Activated CD8-positive, alpha-beta memory T cell treated with anti-CD3 and anti-CD28 coated beads, Interleukin-2, amount 10 ng/mL, durations not matched to agents 7 days and 5 days (primary cell): ENCODE measurements around the gene RALGAPA1. TPM values are rescaled to one million over a fixed set of nuclear protein-coding genes. Genes with fewer than 3 reads are reported as not detected.
"Not testable (repeated sequence)": the region's sequence is repeated elsewhere in the genome, so short reads cannot be mapped to it uniquely, and the experiment has no call there.

Experiments
- ATAC-seq: fragments of 150-1000 bp; cut with Tn5 transposase; one replicate; pipeline ENCODE4 v1.10.0; 2021; ENCODE audit warnings: moderate library complexity
- CTCF ChIA-PET: fragments of 350-600 bp; sonication (Branson Sonifier 250); formaldehyde crosslinking; loops from one replicate; lab custom pipeline; 2021; ENCODE audit warnings: antibody characterized with exemption; lab: Charles Lee
- DNase-seq: peaks from one replicate; pipeline ENCODE4 v3.0.0-alpha.2; 2020
- H3K27ac Mint-ChIP-seq: one replicate; pipeline ENCODE4 v1.8.0; 2021; ENCODE audit warnings: mild to moderate bottlenecking, mixed read lengths
- H3K27me3 Mint-ChIP-seq: one replicate; pipeline ENCODE4 v1.8.0; 2021; ENCODE audit warnings: mixed read lengths
- H3K36me3 Mint-ChIP-seq: one replicate; pipeline ENCODE4 v1.8.0; 2021; ENCODE audit warnings: mild to moderate bottlenecking, mixed read lengths
- H3K4me1 Mint-ChIP-seq: one replicate; pipeline ENCODE4 v1.8.0; 2021; ENCODE audit warnings: mixed read lengths
- H3K4me3 Mint-ChIP-seq: one replicate; pipeline ENCODE4 v1.8.0; 2021; ENCODE audit warnings: mild to moderate bottlenecking, moderate library complexity, mixed read lengths
- H3K9me3 Mint-ChIP-seq: one replicate; pipeline ENCODE4 v1.8.0; 2022; ENCODE audit warnings: low read depth, mixed read lengths
- total RNA-seq, 2 experiments: library from RNA; stranded (reverse); gene quantifications; one replicate each; pipeline ENCODE4 v1.2.3, GENCODE V29; 2021

Gene RALGAPA1
- total RNA-seq, 2 experiments from 2014 or later: 29.3 to 34.8 TPM

DNA sequence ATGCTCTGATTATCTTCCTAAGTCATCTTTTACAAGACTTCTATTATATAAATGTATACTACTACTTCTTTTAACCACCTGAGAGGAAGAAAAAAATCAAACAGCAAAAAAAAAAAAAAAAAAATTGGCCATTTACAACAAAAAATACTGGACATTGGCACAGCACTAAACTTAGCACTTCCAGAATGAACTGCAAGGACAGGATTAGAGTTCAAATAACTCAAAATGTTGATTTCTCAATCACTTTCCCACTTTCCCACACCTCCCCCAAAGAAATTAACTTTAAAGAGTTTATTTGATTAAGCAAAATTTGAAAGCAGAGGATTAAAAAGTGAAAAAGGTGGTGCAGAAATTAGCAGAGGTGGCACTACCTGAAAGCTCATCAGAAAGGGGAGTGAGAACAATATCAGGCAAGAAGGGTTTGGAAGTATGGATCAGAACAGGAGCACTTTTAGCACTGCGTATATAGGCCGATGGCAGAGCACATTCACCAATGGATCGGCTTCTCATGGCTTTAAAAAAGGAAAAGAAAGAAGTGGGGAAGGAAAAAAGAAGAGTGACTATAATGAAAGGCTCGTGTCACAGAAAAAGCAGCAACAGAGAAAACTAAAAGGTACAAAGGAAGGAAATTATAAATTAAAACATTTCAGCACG, 109.2 kb downstream of the RALGAPA1 start:
- Mint-ChIP-seq H3K27ac (no peak overlapping the region), H3K4me3 (no peak overlapping the region), H3K36me3 (no peaks in the 10 kb centered on the region), H3K27me3 (no peaks in the 10 kb centered on the region), H3K4me1 (peaks cover 8% of the 10 kb centered on the region), H3K9me3 (no peaks in the 10 kb centered on the region)
- ATAC-seq (no peak), DNase-seq (no peak)
- CTCF ChIA-PET: interaction anchor here (1.7 kb wide), 1 partner anchor 11 kb away, joined by 5 read pairs; no protein-coding TSS in a partner anchor

DNA sequence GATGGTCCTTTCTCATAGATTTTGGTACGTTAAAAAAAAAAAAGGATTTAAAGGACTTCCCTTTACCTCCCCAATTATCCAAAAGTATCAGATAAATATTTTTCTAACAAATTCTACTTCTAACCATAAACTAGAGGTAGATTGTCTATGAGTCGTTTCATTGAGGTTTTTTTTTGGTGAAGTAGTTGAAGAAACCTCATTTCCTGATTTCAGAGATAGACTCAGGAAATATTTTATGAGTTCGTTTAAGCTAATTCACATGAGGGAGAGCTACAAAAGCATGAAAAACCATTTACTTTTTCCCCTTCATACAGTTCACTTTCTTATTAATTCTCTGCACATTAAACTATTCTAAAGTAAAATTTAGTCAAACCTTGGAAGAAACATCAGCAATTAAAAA, 112.5 kb downstream of the RALGAPA1 start:
- H3K4me1 Mint-ChIP-seq: peaks cover 8% of the 10 kb centered on the region
- H3K4me3 Mint-ChIP-seq: no peak overlapping the region
- CTCF ChIA-PET: no interaction called here
- no peaks in the 10 kb centered on the region for H3K36me3 Mint-ChIP-seq
- no peak for DNase-seq
- no peak overlapping the region for H3K27ac Mint-ChIP-seq
- no peak for ATAC-seq
- no peaks in the 10 kb centered on the region for H3K9me3 Mint-ChIP-seq
- H3K27me3 Mint-ChIP-seq: no peaks in the 10 kb centered on the region

DNA sequence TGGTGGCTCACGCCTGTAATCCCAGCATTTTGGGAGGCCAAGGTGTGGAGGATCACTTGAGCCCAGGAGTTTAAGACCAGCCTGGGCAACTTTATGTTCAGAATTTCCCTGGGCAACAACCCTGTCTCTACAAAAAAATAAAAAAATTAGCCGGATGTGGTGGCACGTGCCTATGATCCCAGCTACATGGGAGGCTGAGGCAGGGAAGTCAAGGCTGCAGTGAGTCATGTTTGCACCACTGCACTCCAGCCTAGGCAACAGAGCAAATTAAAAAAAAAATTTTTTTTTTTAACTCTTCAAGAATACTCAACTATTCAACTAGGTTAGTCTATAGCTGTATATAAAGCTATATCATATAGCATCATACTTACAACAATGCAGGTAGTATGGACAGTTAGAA, 113.0 kb downstream of the RALGAPA1 start:
- Mint-ChIP-seq H3K4me3 (no peak overlapping the region), H3K27me3 (no peaks in the 10 kb centered on the region), H3K4me1 (peaks cover 8% of the 10 kb centered on the region), H3K9me3 (no peaks in the 10 kb centered on the region), H3K27ac (no peak overlapping the region), H3K36me3 (no peaks in the 10 kb centered on the region)
- CTCF ChIA-PET: no interaction called here
- no peak for ATAC-seq
- DNase-seq: no peak

DNA sequence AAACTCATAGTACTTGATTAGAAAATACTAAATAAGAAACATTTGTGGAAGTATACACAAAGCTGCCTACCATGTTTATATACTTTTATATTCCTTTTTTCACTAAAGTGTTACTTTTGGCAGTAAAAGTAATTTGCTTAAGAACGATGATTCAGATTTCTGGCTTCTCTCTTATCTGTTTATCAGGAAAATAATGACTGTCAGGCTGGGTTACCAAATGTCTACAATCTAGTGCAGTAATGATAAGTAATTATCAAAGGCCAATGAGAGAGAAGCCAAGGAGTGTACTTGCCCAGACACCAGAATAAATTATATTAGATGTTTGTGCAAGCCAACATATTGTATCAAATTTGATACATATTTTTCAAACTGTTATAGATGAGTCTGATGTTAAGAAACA, 113.4 kb downstream of the RALGAPA1 start:
- Mint-ChIP-seq H3K9me3 (no peaks in the 10 kb centered on the region), H3K27ac (no peak overlapping the region), H3K4me1 (peaks cover 8% of the 10 kb centered on the region), H3K27me3 (no peaks in the 10 kb centered on the region), H3K36me3 (no peaks in the 10 kb centered on the region), H3K4me3 (no peak overlapping the region)
- CTCF ChIA-PET: no interaction called here
- DNase-seq: no peak
- ATAC-seq: no peak

DNA sequence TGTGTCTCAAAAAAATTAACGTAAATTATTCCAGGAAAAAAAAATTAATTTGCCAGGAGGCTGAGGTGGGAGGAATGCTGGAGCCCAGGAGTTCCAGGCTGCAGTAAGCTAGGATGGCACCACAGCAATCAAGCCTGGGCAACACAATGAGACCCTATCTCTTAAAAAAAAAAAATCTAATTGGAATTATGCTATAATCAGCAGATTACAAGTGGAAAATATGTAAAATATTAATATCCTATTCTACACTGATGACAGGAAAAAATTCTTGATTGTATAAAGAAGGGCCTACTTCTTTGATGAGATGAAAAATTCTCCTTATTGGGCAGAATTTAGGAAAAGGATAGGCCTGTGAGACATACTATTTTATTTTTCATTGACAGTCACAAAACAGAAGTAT, 114.0 kb downstream of the RALGAPA1 start:
- H3K27me3 Mint-ChIP-seq: no peaks in the 10 kb centered on the region
- peaks cover 8% of the 10 kb centered on the region for H3K4me1 Mint-ChIP-seq
- ATAC-seq: no peak
- H3K4me3 Mint-ChIP-seq: no peak overlapping the region
- CTCF ChIA-PET: no interaction called here
- H3K36me3 Mint-ChIP-seq: no peaks in the 10 kb centered on the region
- DNase-seq: no peak
- no peak overlapping the region for H3K27ac Mint-ChIP-seq
- no peaks in the 10 kb centered on the region for H3K9me3 Mint-ChIP-seq

DNA sequence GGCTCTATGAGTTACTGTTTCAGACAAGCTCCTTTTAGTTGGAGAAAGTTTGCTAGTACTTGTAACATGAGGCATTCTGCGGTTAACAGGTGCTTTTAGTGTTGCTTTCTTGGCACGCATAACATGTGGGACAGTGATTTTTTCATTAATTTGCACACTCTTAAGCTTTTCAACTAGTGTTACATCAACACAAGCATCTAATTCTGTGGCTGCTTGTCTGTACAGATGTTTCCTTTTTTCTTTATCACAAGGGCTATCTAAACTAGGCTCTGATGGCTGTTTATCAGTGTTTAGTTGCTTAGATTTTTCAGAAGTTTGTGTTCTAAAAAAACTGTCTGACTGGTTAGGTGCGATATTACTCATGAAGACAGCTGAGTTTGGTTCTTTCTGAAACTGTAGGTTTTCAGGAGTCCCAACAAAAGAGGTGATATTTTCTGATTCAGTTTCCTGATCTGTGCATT, 120.1 kb downstream of the RALGAPA1 start:
- ATAC-seq (peak; percentile 58), DNase-seq (no peak)
- CTCF ChIA-PET: interaction anchor here (0.8 to 6.2 kb wide), 5 partner anchors 11 to 284 kb away, joined by 3 to 23 read pairs (median 5); partner anchors contain the start of gene NFKBIA
- no peaks in the 10 kb centered on the region for H3K27me3 Mint-ChIP-seq
- H3K27ac Mint-ChIP-seq: peak overlapping the region; percentile 31
- H3K4me3 Mint-ChIP-seq: no peak overlapping the region
- peaks cover 19% of the 10 kb centered on the region for H3K4me1 Mint-ChIP-seq
- H3K36me3 Mint-ChIP-seq: peaks cover 1% of the 10 kb centered on the region
- H3K9me3 Mint-ChIP-seq: no peaks in the 10 kb centered on the region

DNA sequence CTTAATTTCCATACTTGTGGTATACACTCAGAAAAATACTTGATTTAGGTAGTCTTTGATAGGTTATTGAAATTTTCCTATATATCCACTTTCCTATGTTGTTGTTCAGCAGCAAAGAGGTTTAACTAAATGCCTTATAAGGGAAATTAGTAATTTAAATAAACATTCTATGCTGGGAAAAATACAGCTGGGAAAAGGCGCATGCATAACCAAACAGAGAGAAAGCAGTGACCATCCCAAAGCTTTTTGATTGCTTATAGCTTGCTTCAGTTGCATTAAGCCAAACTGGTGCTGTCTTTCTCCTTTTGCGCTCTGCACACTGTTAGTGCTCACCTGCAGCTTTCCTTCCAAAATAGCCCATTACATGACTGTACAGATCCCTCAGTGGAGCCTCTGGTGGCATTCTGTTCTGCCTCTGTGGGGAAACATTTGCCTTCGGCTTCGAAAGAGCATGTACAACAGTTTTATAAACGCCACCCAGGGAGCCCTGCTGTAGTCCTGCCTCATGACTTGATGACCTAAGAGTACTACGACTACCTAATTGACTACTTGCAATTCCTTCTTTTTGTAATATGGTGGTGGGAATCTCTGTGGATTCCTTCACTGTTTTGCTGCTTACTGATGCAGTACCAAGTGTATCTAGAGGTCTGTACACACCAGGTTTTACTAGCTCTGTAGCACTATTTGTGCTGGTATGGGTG, 120.8 kb downstream of the RALGAPA1 start:
- Mint-ChIP-seq H3K4me1 (peaks cover 22% of the 10 kb centered on the region), H3K27me3 (no peaks in the 10 kb centered on the region), H3K4me3 (no peak overlapping the region), H3K9me3 (no peaks in the 10 kb centered on the region), H3K27ac (peak overlapping the region; percentile 24), H3K36me3 (peaks cover 1% of the 10 kb centered on the region)
- CTCF ChIA-PET: interaction anchor here (1.4 to 6.2 kb wide), 4 partner anchors 11 to 266 kb away, joined by 3 to 23 read pairs (median 8); no protein-coding TSS in a partner anchor
- DNase-seq: no peak
- peak; percentile 27 for ATAC-seq

DNA sequence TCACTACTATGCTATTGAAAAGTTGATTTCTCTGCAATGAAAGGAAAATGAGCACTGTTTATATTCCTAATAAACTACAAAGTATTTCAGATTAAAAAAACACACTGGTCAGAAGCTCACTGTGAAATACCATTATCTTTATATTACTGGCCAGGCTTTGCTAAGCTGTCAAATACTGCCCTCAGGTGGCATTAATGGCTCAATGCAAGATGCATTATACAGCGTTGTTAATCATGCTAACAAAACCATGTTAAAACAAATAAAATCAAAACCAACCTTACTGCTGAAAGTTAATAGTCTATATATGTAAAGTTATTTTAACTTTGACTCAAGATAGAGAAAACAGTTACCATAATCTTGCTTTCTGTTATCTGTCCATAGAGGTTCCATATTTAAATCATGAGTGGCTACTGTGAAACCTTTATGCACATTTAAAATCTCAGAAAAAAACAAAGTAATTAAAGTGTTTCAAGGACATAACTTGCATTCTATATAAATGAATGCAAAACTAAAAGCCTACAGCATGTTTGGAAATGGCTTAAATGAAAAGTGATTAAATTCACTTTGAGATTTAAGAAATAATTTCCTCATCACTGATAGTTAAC, 121.7 kb downstream of the RALGAPA1 start:
- ATAC-seq (no peak), DNase-seq (peak; percentile 58)
- CTCF ChIA-PET: interaction anchor here (0.6 to 6.2 kb wide), 5 partner anchors 249 to 286 kb away, joined by 3 to 23 read pairs (median 10); no protein-coding TSS in a partner anchor
- Mint-ChIP-seq H3K4me1 (peaks cover 22% of the 10 kb centered on the region), H3K27me3 (no peaks in the 10 kb centered on the region), H3K36me3 (peaks cover 2% of the 10 kb centered on the region), H3K4me3 (no peak overlapping the region), H3K27ac (no peak overlapping the region), H3K9me3 (no peaks in the 10 kb centered on the region)

DNA sequence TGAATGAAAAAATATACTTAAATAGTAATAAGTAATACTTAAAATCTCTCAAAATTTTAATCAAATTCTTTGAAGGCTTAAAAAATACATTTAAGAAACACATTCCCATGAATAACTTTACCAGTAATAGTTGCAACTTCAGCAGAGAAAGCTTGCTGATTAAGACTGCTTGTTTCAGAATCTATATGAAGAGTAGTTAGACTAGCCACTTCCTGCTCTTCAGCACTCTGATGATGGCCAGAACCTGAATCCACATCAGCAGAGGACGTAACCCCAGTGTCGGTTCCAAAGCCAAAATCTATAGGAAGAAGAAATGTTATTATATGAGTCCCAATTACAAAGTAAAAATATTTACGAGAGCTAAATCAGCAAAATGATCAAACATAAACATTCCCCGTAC, 125.4 kb downstream of the RALGAPA1 start:
- not testable (repeated sequence) for DNase-seq, H3K27me3 Mint-ChIP-seq, H3K9me3 Mint-ChIP-seq, H3K36me3 Mint-ChIP-seq, ATAC-seq, H3K27ac Mint-ChIP-seq, H3K4me3 Mint-ChIP-seq, H3K4me1 Mint-ChIP-seq
- CTCF ChIA-PET: interaction anchor here (0.7 to 6.2 kb wide), 3 partner anchors 131 to 262 kb away, joined by 3 to 23 read pairs (median 3); no protein-coding TSS in a partner anchor

DNA sequence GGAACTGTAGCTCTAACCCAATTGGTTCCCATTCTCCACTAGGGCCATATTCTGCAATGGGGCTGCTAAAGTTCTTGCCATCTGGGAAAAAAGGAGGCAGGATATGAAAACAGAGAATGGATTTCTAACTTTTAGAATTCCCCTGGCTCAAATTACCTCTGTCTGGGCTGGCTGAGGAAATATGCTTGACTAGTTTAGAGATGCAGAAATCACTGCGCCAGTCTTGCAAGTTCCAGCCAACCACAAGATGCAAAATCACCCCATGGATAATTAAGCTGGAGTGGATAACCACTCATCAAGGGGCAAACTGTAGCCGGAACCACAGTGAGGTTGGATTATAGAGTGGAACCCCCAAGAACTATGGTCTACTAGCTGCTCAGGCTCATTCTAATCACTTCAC, 126.3 kb downstream of the RALGAPA1 start:
- no peak overlapping the region for H3K27ac Mint-ChIP-seq
- ATAC-seq (no peak), DNase-seq (no peak)
- no peaks in the 10 kb centered on the region for H3K27me3 Mint-ChIP-seq
- peaks cover 3% of the 10 kb centered on the region for H3K4me1 Mint-ChIP-seq
- no peak overlapping the region for H3K4me3 Mint-ChIP-seq
- H3K9me3 Mint-ChIP-seq: no peaks in the 10 kb centered on the region
- CTCF ChIA-PET: interaction anchor here (0.7 kb wide), 1 partner anchor 132 kb away, joined by 3 read pairs; no protein-coding TSS in a partner anchor
- peaks cover 6% of the 10 kb centered on the region for H3K36me3 Mint-ChIP-seq

DNA sequence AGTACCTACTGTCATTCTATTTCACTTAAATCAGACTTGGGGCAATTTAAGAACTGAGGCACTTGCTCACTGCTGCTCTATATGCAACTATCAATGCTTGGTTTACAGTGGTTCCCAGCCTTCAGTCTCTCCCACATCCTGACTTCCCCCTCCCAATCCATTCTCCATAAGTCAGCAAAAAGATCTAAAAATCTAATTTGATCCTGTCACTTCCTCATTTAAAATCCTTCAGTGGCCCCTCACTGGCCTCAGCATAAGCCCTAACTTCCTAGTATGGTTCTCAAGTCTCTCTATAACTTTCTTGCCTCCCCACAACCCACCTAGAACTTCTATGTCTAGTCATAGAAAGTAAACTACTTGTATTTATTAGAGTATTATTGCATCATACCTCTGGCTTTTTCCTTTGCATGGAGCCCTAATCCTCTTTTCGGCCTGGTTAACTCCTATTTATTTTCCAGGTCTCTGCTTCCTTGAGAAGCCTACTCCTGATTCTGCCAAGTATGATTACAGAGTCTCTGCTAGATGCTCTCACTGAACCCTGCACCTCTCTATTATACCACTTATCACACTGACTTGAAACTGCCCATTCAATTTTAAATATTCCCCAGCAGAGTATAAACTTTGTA, 130.6 kb downstream of the RALGAPA1 start:
- no peaks in the 10 kb centered on the region for H3K4me1 Mint-ChIP-seq
- peaks cover 12% of the 10 kb centered on the region for H3K36me3 Mint-ChIP-seq
- no peak for ATAC-seq
- no peaks in the 10 kb centered on the region for H3K9me3 Mint-ChIP-seq
- CTCF ChIA-PET: no interaction called here
- H3K27me3 Mint-ChIP-seq: no peaks in the 10 kb centered on the region
- no peak overlapping the region for H3K27ac Mint-ChIP-seq
- no peak for DNase-seq
- H3K4me3 Mint-ChIP-seq: no peak overlapping the region

DNA sequence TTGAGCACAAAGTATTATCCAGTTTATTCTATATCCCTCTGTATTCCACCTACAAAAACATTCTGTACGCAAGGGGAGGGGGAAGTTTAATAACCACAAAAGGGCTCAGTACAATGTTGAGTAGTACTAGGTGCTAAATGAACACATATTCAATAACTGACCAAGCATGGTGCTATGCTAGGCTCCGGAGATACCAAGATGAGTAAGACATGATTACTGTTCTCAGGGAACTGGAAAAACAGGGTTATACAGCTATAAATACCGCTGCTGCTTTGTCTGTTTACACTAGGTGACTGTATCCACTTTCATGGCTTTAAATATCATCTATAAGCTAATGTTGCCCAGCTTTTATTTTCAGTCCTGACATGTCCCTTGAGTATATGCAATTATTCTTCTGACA, 139.3 kb downstream of the RALGAPA1 start:
- Mint-ChIP-seq H3K9me3 (no peaks in the 10 kb centered on the region), H3K27me3 (no peaks in the 10 kb centered on the region), H3K4me1 (no peaks in the 10 kb centered on the region), H3K36me3 (peaks cover 4% of the 10 kb centered on the region), H3K27ac (no peak overlapping the region), H3K4me3 (no peak overlapping the region)
- CTCF ChIA-PET: no interaction called here
- no peak for DNase-seq
- ATAC-seq: no peak

DNA sequence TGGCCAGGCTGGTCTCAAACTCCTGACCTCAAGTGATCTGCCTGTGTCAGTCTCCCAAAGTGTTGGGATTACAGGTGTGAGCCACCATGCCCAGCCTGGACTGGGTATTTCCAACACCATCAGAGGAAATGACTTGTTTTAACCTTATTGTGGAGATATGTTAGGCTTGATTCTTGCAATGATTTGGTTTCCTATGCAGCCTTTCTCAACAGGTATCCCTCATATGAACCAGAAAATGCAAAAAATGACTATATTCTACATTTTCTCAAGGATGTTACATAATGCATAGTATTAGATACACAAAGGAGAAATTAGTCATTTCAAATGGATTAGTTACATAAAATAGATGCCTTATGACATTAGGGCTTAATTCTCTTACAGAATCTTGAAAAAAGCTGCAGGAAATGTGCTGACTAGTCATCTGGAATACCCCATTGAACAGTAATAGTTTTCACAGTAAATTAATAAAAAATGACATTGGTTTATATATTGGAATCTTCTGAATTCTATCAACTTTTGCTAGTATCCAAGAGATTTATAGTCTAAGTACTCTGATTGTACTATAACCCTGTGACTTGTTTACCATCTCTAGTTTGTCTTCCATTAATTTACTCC, 142.6 kb downstream of the RALGAPA1 start:
- H3K27me3 Mint-ChIP-seq: no peaks in the 10 kb centered on the region
- CTCF ChIA-PET: no interaction called here
- peaks cover 8% of the 10 kb centered on the region for H3K36me3 Mint-ChIP-seq
- DNase-seq: no peak
- no peaks in the 10 kb centered on the region for H3K9me3 Mint-ChIP-seq
- H3K4me1 Mint-ChIP-seq: no peaks in the 10 kb centered on the region
- no peak for ATAC-seq
- H3K27ac Mint-ChIP-seq: no peak overlapping the region
- H3K4me3 Mint-ChIP-seq: no peak overlapping the region
